Measurements from ENCODE around the gene ISG20L2. TPM values are rescaled to one million over a fixed set of nuclear protein-coding genes. Genes with fewer than 3 reads are reported as not detected.
A peak's percentile ranks its signal among the peaks of the same experiment; 100 is the strongest.

The ISG20L2 gene
- total RNA-seq, 1 donor: 21.0 TPM

- peaks cover 61% of the 10 kb centered on the region for H3K36me3 ChIP-seq (ENCODE audit: insufficient read depth, low read length)
- H2AFZ ChIP-seq (ENCODE audit: low read length): peak overlapping the region; percentile 69
Measured at GRCh38 chr1:156741481-156741983, 13.0 kb upstream of the ISG20L2 start.

GRCh38 chr1:156740741-156741480, 12.3 kb upstream of the ISG20L2 start, which contains the start of gene MRPL24:
MRPL24 (minus strand) TSS chr1:156741088; CDS start chr1:156738704, 2,384 bp downstream.
- Histone ChIP-seq H3K27ac (ENCODE audit: low read depth, low read length) (peak within 1 kb of the TSS; percentile 69), H2AFZ (ENCODE audit: low read length) (peak within 1 kb of the TSS; percentile 85), H3K4me2 (ENCODE audit: insufficient read depth, low read length) (peak within 1 kb of the TSS; percentile 97), H3K9me3 (ENCODE audit: low read depth, low read length) (no peaks in the 10 kb centered on the region), H3K27me3 (ENCODE audit: insufficient read depth, low read length) (no peaks in the 10 kb centered on the region), H3K79me2 (ENCODE audit: insufficient read depth, low read length) (peaks cover 49% of the 10 kb centered on the region), H3K4me1 (ENCODE audit: insufficient read depth, low read length) (peaks cover 16% of the 10 kb centered on the region), H3K4me3 (ENCODE audit: insufficient read depth, low read length) (peak within 1 kb of the TSS; percentile 83), H3K36me3 (ENCODE audit: insufficient read depth, low read length) (peaks cover 62% of the 10 kb centered on the region), H4K20me1 (ENCODE audit: insufficient read depth, low read length) (no peaks in the 10 kb centered on the region)
- no peak for TF ChIP-seq CTCF (IDR thresholded peaks at IDR 0.05; ENCODE audit: extremely low read depth, low read depth, low read length)
- peak; percentile 99 for DNase-seq (ENCODE audit: insufficient read length, low spot score, missing footprints)

More at GRCh38 chr1:156741481-156741983, 13.0 kb upstream of the ISG20L2 start:
- H3K4me1 ChIP-seq (ENCODE audit: insufficient read depth, low read length): peaks cover 22% of the 10 kb centered on the region
- H3K9me3 ChIP-seq (ENCODE audit: low read depth, low read length): no peaks in the 10 kb centered on the region
- peak overlapping the region; percentile 69 for H3K27ac ChIP-seq (ENCODE audit: low read depth, low read length)
- DNase-seq (ENCODE audit: insufficient read length, low spot score, missing footprints): no peak
- no peak for TF ChIP-seq CTCF (IDR thresholded peaks at IDR 0.05; ENCODE audit: extremely low read depth, low read depth, low read length)
- peak overlapping the region; percentile 53 for H3K4me3 ChIP-seq (ENCODE audit: insufficient read depth, low read length)
- H3K4me2 ChIP-seq (ENCODE audit: insufficient read depth, low read length): peak overlapping the region; percentile 67
- no peaks in the 10 kb centered on the region for H3K27me3 ChIP-seq (ENCODE audit: insufficient read depth, low read length)
- H4K20me1 ChIP-seq (ENCODE audit: insufficient read depth, low read length): no peaks in the 10 kb centered on the region
- H3K79me2 ChIP-seq (ENCODE audit: insufficient read depth, low read length): peaks cover 55% of the 10 kb centered on the region

- H3K79me2 ChIP-seq (ENCODE audit: insufficient read depth, low read length): peaks cover 42% of the 10 kb centered on the region
- peak overlapping the region; percentile 83 for H3K4me3 ChIP-seq (ENCODE audit: insufficient read depth, low read length)
- H3K27ac ChIP-seq (ENCODE audit: low read depth, low read length): peak overlapping the region; percentile 44
- H4K20me1 ChIP-seq (ENCODE audit: insufficient read depth, low read length): no peaks in the 10 kb centered on the region
- peak overlapping the region; percentile 85 for H2AFZ ChIP-seq (ENCODE audit: low read length)
- H3K4me2 ChIP-seq (ENCODE audit: insufficient read depth, low read length): peak overlapping the region; percentile 97
- no peak for TF ChIP-seq CTCF (IDR thresholded peaks at IDR 0.05; ENCODE audit: extremely low read depth, low read depth, low read length)
- peaks cover 61% of the 10 kb centered on the region for H3K36me3 ChIP-seq (ENCODE audit: insufficient read depth, low read length)
- no peaks in the 10 kb centered on the region for H3K9me3 ChIP-seq (ENCODE audit: low read depth, low read length)
- H3K4me1 ChIP-seq (ENCODE audit: insufficient read depth, low read length): peaks cover 12% of the 10 kb centered on the region
- DNase-seq (ENCODE audit: insufficient read length, low spot score, missing footprints): no peak
- no peaks in the 10 kb centered on the region for H3K27me3 ChIP-seq (ENCODE audit: insufficient read depth, low read length)
Measured at GRCh38 chr1:156740237-156740740, 11.7 kb upstream of the ISG20L2 start.

- Histone ChIP-seq H3K79me2 (ENCODE audit: insufficient read depth, low read length) (peaks cover 30% of the 10 kb centered on the region), H3K36me3 (ENCODE audit: insufficient read depth, low read length) (peaks cover 54% of the 10 kb centered on the region)
- no peak for TF ChIP-seq CTCF (IDR thresholded peaks at IDR 0.05; ENCODE audit: extremely low read depth, low read depth, low read length)
Measured at GRCh38 chr1:156738916-156739315, 10.3 kb upstream of the ISG20L2 start.

More at GRCh38 chr1:156738916-156739315, 10.3 kb upstream of the ISG20L2 start:
- no peak overlapping the region for H2AFZ ChIP-seq (ENCODE audit: low read length)
- no peak overlapping the region for H3K27ac ChIP-seq (ENCODE audit: low read depth, low read length)
- H3K4me2 ChIP-seq (ENCODE audit: insufficient read depth, low read length): no peak overlapping the region
- H3K27me3 ChIP-seq (ENCODE audit: insufficient read depth, low read length): no peaks in the 10 kb centered on the region
- H3K4me3 ChIP-seq (ENCODE audit: insufficient read depth, low read length): no peak overlapping the region
- H4K20me1 ChIP-seq (ENCODE audit: insufficient read depth, low read length): no peaks in the 10 kb centered on the region
- no peak for DNase-seq (ENCODE audit: insufficient read length, low spot score, missing footprints)
- no peaks in the 10 kb centered on the region for H3K9me3 ChIP-seq (ENCODE audit: low read depth, low read length)
- H3K4me1 ChIP-seq (ENCODE audit: insufficient read depth, low read length): peaks cover 12% of the 10 kb centered on the region
